ENCODE measurements around the gene PCDH9.

DNA sequence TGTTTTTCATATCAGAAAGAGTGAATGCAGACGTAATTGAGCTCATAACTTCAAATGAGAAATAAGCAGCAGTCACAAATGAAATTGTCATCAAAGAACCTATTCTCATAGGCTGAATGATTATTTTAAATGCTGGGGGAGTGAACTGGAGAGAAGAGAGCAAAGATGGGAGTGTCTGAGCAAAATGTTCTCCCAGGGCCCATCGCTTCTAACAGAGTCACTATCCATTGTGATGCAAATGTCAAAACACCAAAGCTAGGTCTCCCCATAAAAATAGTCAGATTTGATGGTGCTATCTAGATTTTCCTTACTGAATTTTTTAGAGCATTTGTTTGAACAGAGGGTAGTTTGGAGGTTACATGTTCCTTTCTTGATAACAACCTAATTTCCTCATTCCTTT is 278.7 kb downstream of the PCDH9 start:
- no peak for TF ChIP-seq POLR2A (IDR thresholded peaks at IDR 0.05; ENCODE audit: low read depth, low read length)
- no peak for TF ChIP-seq POLR2AphosphoS5 (IDR thresholded peaks at IDR 0.05; ENCODE audit: low read depth, low read length)
- no peak for TF ChIP-seq TAF1 (IDR thresholded peaks at IDR 0.05; ENCODE audit: borderline replicate concordance, low read depth, low read length)
